ENCODE data around the gene ADAM8.

- TF ChIP-seq CTCF (optimal IDR thresholded peaks at IDR 0.05 in 1 of 3, IDR thresholded peaks at IDR 0.05 in 1 of 3, conservative IDR thresholded peaks at IDR 0.05 in 1 of 3; ENCODE audit: extremely low read depth in 1 of 3, insufficient read depth in 2 of 3, low read length in 3 of 3), result no peak
- TF ChIP-seq EZH2 (IDR thresholded peaks at IDR 0.05; ENCODE audit: low read length), result no peak
These were observed 8.8 kb downstream of the ADAM8 start for GRCh38 chr10:133267829-133268228.

Measured in keratinocyte (primary cell).